Measurements from ENCODE around the gene PITRM1. TPM values are rescaled to one million over a fixed set of nuclear protein-coding genes. Genes with fewer than 3 reads are reported as not detected.

PITRM1 gene
- polyA plus RNA-seq, 1 donor from 2014 or later, result 62.2 TPM

DNA sequence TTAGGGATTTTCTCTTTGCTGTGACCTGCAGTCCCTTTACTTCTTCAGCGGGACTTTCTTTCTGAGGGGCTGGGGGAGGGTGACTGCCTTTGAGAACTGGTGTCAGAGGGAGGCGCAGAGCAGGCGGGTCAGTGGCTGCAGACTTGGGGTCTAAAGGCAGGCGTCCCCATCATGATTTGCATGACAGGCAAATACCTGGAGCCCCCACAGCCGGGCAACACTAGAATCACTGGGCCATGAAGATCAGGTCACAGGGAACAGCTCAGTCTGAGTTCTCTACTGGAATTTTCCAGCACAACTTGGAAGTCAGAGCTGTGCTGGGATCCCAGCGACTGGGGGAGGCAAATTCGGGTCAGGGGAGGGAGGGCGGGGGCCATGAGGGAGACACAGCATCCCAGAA lies 29.2 kb upstream of the PITRM1 start:
- Histone ChIP-seq H3K36me3 (ENCODE audit: insufficient read depth, low read length) (no peaks in the 10 kb centered on the region), H2AFZ (ENCODE audit: low read depth, low read length) (no peak overlapping the region), H3K9ac (ENCODE audit: low read length) (no peak overlapping the region), H3K4me3 (ENCODE audit: low read length) (no peak overlapping the region), H3K79me2 (replicated peaks; ENCODE audit: insufficient read depth, low read length) (no peaks in the 10 kb centered on the region), H3K27me3 (ENCODE audit: insufficient read depth, low read depth, low read length) (no peaks in the 10 kb centered on the region), H3F3A (ENCODE audit: insufficient read depth, low read length, poor library complexity, severe bottlenecking) (peaks cover 4% of the 10 kb centered on the region), H3K9me3 (ENCODE audit: low read length) (no peaks in the 10 kb centered on the region), H4K20me1 (ENCODE audit: insufficient read depth) (no peaks in the 10 kb centered on the region), H3K4me2 (ENCODE audit: low read length) (no peak overlapping the region), H3K9me2 (ENCODE audit: insufficient read depth, low read length) (no peaks in the 10 kb centered on the region), H3K27ac (ENCODE audit: low read length) (no peak overlapping the region)
- TF ChIP-seq SMC3 (conservative IDR thresholded peaks at IDR 0.05; ENCODE audit: poor library complexity), result no peak
- TF ChIP-seq TAF1 (IDR thresholded peaks at IDR 0.05; ENCODE audit: low read depth), result no peak
- no peak for TF ChIP-seq RAD21 (conservative IDR thresholded peaks at IDR 0.05)
- TF ChIP-seq MXI1 (conservative IDR thresholded peaks at IDR 0.05; ENCODE audit: poor library complexity, severe bottlenecking), result no peak
- TF ChIP-seq, protein P1, sequence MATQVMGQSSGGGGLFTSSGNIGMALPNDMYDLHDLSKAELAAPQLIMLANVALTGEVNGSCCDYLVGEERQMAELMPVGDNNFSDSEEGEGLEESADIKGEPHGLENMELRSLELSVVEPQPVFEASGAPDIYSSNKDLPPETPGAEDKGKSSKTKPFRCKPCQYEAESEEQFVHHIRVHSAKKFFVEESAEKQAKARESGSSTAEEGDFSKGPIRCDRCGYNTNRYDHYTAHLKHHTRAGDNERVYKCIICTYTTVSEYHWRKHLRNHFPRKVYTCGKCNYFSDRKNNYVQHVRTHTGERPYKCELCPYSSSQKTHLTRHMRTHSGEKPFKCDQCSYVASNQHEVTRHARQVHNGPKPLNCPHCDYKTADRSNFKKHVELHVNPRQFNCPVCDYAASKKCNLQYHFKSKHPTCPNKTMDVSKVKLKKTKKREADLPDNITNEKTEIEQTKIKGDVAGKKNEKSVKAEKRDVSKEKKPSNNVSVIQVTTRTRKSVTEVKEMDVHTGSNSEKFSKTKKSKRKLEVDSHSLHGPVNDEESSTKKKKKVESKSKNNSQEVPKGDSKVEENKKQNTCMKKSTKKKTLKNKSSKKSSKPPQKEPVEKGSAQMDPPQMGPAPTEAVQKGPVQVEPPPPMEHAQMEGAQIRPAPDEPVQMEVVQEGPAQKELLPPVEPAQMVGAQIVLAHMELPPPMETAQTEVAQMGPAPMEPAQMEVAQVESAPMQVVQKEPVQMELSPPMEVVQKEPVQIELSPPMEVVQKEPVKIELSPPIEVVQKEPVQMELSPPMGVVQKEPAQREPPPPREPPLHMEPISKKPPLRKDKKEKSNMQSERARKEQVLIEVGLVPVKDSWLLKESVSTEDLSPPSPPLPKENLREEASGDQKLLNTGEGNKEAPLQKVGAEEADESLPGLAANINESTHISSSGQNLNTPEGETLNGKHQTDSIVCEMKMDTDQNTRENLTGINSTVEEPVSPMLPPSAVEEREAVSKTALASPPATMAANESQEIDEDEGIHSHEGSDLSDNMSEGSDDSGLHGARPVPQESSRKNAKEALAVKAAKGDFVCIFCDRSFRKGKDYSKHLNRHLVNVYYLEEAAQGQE (IDR thresholded peaks at IDR 0.05; ENCODE audit: borderline replicate concordance), result no peak

DNA sequence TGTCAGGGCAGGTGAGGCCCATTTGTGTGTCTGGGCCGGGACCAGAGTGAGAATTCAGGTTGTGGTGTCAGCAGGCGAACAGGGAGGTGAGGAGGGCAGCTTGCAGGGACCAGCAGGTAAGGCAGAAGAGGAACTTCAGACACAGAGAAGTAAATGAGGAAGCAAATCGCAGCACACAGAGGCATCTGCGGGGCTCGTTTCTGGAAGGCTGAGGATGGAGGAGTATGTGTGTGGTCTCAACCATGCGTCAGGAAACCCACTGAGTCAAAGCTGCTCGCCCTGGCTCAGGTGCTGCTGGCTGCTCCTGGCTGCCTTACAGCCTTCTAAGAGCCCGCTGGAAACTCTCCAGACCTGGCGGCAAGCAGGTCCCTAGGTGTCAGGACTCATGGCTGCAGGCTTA lies 26.9 kb upstream of the PITRM1 start:
- Histone ChIP-seq H3K27ac (ENCODE audit: low read length) (no peak overlapping the region), H3K9ac (ENCODE audit: low read length) (no peak overlapping the region), H3K27me3 (ENCODE audit: insufficient read depth, low read depth, low read length) (no peaks in the 10 kb centered on the region), H3F3A (ENCODE audit: insufficient read depth, low read length, poor library complexity, severe bottlenecking) (peaks cover 4% of the 10 kb centered on the region), H2AFZ (ENCODE audit: low read depth, low read length) (no peak overlapping the region), H4K20me1 (ENCODE audit: insufficient read depth) (no peaks in the 10 kb centered on the region), H3K9me2 (ENCODE audit: insufficient read depth, low read length) (no peaks in the 10 kb centered on the region), H3K4me3 (ENCODE audit: low read length) (no peak overlapping the region), H3K79me2 (replicated peaks; ENCODE audit: insufficient read depth, low read length) (no peaks in the 10 kb centered on the region), H3K9me3 (ENCODE audit: low read length) (no peaks in the 10 kb centered on the region), H3K4me2 (ENCODE audit: low read length) (no peak overlapping the region), H3K36me3 (ENCODE audit: insufficient read depth, low read length) (no peaks in the 10 kb centered on the region)
- TF ChIP-seq, protein P2, sequence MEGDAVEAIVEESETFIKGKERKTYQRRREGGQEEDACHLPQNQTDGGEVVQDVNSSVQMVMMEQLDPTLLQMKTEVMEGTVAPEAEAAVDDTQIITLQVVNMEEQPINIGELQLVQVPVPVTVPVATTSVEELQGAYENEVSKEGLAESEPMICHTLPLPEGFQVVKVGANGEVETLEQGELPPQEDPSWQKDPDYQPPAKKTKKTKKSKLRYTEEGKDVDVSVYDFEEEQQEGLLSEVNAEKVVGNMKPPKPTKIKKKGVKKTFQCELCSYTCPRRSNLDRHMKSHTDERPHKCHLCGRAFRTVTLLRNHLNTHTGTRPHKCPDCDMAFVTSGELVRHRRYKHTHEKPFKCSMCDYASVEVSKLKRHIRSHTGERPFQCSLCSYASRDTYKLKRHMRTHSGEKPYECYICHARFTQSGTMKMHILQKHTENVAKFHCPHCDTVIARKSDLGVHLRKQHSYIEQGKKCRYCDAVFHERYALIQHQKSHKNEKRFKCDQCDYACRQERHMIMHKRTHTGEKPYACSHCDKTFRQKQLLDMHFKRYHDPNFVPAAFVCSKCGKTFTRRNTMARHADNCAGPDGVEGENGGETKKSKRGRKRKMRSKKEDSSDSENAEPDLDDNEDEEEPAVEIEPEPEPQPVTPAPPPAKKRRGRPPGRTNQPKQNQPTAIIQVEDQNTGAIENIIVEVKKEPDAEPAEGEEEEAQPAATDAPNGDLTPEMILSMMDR (IDR thresholded peaks at IDR 0.05; ENCODE audit: poor library complexity, severe bottlenecking), result no peak
- TF ChIP-seq MXI1 (conservative IDR thresholded peaks at IDR 0.05; ENCODE audit: poor library complexity, severe bottlenecking) (no peak), SMC3 (conservative IDR thresholded peaks at IDR 0.05; ENCODE audit: poor library complexity) (no peak), TAF1 (IDR thresholded peaks at IDR 0.05; ENCODE audit: low read depth) (no peak), RAD21 (conservative IDR thresholded peaks at IDR 0.05) (no peak), EZH2 (IDR thresholded peaks at IDR 0.05; ENCODE audit: borderline replicate concordance, insufficient read depth, low read length, poor library complexity, severe bottlenecking) (no peak)
- TF ChIP-seq, protein P1 (IDR thresholded peaks at IDR 0.05; ENCODE audit: borderline replicate concordance), result no peak

Data from neural cell (in vitro differentiated cells).